ENCODE data around the gene TCERG1L. TPM values are rescaled to one million over a fixed set of nuclear protein-coding genes. Genes with fewer than 3 reads are reported as not detected.

The TCERG1L gene
- polyA plus RNA-seq, 3 donors = not detected

- TF ChIP-seq CTCF (IDR thresholded peaks at IDR 0.05) = no peak
- Histone ChIP-seq H3K79me2 (ENCODE audit: insufficient read depth, low read length) (no peaks in the 10 kb centered on the region), H3K4me3 (replicated peaks in 1 of 3; ENCODE audit: low read depth in 2 of 3, low read length in 3 of 3) (no peak overlapping the region), H3K36me3 (replicated peaks in 1 of 2; ENCODE audit: control insufficient read depth in 1 of 2, insufficient read depth in 2 of 2, low read length in 2 of 2) (no peaks in the 10 kb centered on the region), H3K27ac (ENCODE audit: low read depth in 1 of 2, low read length in 2 of 2) (no peak overlapping the region), H3K27me3 (ENCODE audit: control insufficient read depth in 2 of 2, insufficient read depth in 2 of 2, low read length in 2 of 2) (no peaks in the 10 kb centered on the region), H3K4me2 (replicated peaks; ENCODE audit: extremely low read depth, low read length, poor library complexity, severe bottlenecking) (no peak overlapping the region), H3K9me3 (replicated peaks in 1 of 2; ENCODE audit: control insufficient read depth in 1 of 2, insufficient read depth in 1 of 2, low read length in 2 of 2) (no peaks in the 10 kb centered on the region), H3K9ac (ENCODE audit: insufficient read depth, low read length, poor library complexity, severe bottlenecking) (no peak overlapping the region), H3K4me1 (ENCODE audit: control insufficient read depth in 1 of 2, insufficient read depth in 2 of 2, low read length in 2 of 2) (no peaks in the 10 kb centered on the region), H2AFZ (ENCODE audit: insufficient read depth, low read depth, low read length, poor library complexity, severe bottlenecking) (no peak overlapping the region), H4K20me1 (ENCODE audit: insufficient read depth, low read length) (no peaks in the 10 kb centered on the region)
- intact Hi-C loops (cut with micrococcal nuclease) = no loop called here
- H3K27ac Mint-ChIP-seq = no peak overlapping the region
- H3K27me3 Mint-ChIP-seq (ENCODE audit: low read depth in 3 of 3) = peaks cover 0 to 1% (median 0%) of the 10 kb centered on the region in 3 donors
- H3K36me3 Mint-ChIP-seq = no peaks in the 10 kb centered on the region
- no peak for DNase-seq
- no peak overlapping the region for H3K4me3 Mint-ChIP-seq
- WGBS (ENCODE audit: insufficient coverage) = 97% methylated on average over 10 of the region's 12 CpGs
- no peaks in the 10 kb centered on the region for H3K4me1 Mint-ChIP-seq
- H3K9me3 Mint-ChIP-seq = peaks cover 0 to 4% (median 0%) of the 10 kb centered on the region in 7 donors
These were observed 33.6 kb downstream of the TCERG1L start for GRCh38 chr10:131277969-131278368.

- Histone ChIP-seq H3K36me3 (replicated peaks in 1 of 2; ENCODE audit: control insufficient read depth in 1 of 2, insufficient read depth in 2 of 2, low read length in 2 of 2) (no peaks in the 10 kb centered on the region), H3K4me3 (replicated peaks in 1 of 3; ENCODE audit: low read depth in 2 of 3, low read length in 3 of 3) (no peak overlapping the region), H3K4me1 (ENCODE audit: control insufficient read depth in 1 of 2, insufficient read depth in 2 of 2, low read length in 2 of 2) (no peaks in the 10 kb centered on the region), H4K20me1 (ENCODE audit: insufficient read depth, low read length) (no peaks in the 10 kb centered on the region), H3K27me3 (ENCODE audit: control insufficient read depth in 2 of 2, insufficient read depth in 2 of 2, low read length in 2 of 2) (no peaks in the 10 kb centered on the region), H3K9me3 (replicated peaks in 1 of 2; ENCODE audit: control insufficient read depth in 1 of 2, insufficient read depth in 1 of 2, low read length in 2 of 2) (no peaks in the 10 kb centered on the region), H3K9ac (ENCODE audit: insufficient read depth, low read length, poor library complexity, severe bottlenecking) (no peak overlapping the region), H3K27ac (ENCODE audit: low read depth in 1 of 2, low read length in 2 of 2) (no peak overlapping the region), H3K79me2 (ENCODE audit: insufficient read depth, low read length) (no peaks in the 10 kb centered on the region), H2AFZ (ENCODE audit: insufficient read depth, low read depth, low read length, poor library complexity, severe bottlenecking) (no peak overlapping the region), H3K4me2 (replicated peaks; ENCODE audit: extremely low read depth, low read length, poor library complexity, severe bottlenecking) (no peak overlapping the region)
- no peak for TF ChIP-seq CTCF (IDR thresholded peaks at IDR 0.05)
- Mint-ChIP-seq H3K9me3 (peaks cover 0 to 4% (median 0%) of the 10 kb centered on the region in 7 donors), H3K27ac (no peak overlapping the region), H3K36me3 (no peaks in the 10 kb centered on the region), H3K4me1 (no peaks in the 10 kb centered on the region), H3K27me3 (ENCODE audit: low read depth in 3 of 3) (peaks cover 0 to 1% (median 0%) of the 10 kb centered on the region in 3 donors), H3K4me3 (no peak overlapping the region)
- intact Hi-C loops (cut with micrococcal nuclease) = no loop called here
- WGBS (ENCODE audit: insufficient coverage) = 84% methylated on average over 12 of the region's 12 CpGs
- no peak for DNase-seq
These were observed 34.2 kb downstream of the TCERG1L start for GRCh38 chr10:131277278-131277677.
